NCI-H187 (cell line): ENCODE measurements around the gene CHCHD3.

ENCODE experiments used
- DNase-seq, 2 experiments: peaks; one replicate each; lab custom pipeline; 2025; lab: John Stamatoyannopoulos, UW

CHCHD3 gene

GRCh38 chr7:132743974-132744373, 337.9 kb downstream of the CHCHD3 start:
- no peak for DNase-seq

- DNase-seq, result no peak
Observed at GRCh38 chr7:132742189-132742612, 339.7 kb downstream of the CHCHD3 start.

GRCh38 chr7:132740176-132740575, 341.7 kb downstream of the CHCHD3 start:
- no peak for DNase-seq

GRCh38 chr7:132739271-132739955, 342.5 kb downstream of the CHCHD3 start:
- DNase-seq, result no peak

GRCh38 chr7:132738254-132738653, 343.6 kb downstream of the CHCHD3 start:
- DNase-seq, result no peak

GRCh38 chr7:132735476-132735875, 346.4 kb downstream of the CHCHD3 start:
- DNase-seq, result no peak
